GM12878 (cell line): Measurements from ENCODE around the gene ORC1. TPM values are rescaled to one million over a fixed set of nuclear protein-coding genes. Genes with fewer than 3 reads are reported as not detected.
A peak's percentile ranks its signal among the peaks of the same experiment; 100 is the strongest.

Experiments used
- BCL11A ChIP-seq: IDR thresholded peaks from 2 replicates; pipeline ENCODE4 v1.6.1; 2011; ENCODE audit warnings: low read depth, low read length
- BHLHE40 ChIP-seq, 2 experiments: fragments of 450-650 bp in 1 of 2; IDR thresholded peaks; 2 replicates each; pipeline ENCODE4 v1.6.1; 2011 to 2017; ENCODE audit warnings: low read depth in 2 of 2, borderline replicate concordance in 1 of 2, improper control_type of control experiment in 1 of 2, low read length in 1 of 2, mild to moderate bottlenecking in 1 of 2
- CEBPZ ChIP-seq: fragments of 150-350 bp; IDR thresholded peaks from 2 replicates; pipeline ENCODE4 v1.6.1; 2016; ENCODE audit warnings: low read depth, low read length
- EGR1 ChIP-seq, 2 experiments: IDR thresholded peaks; 1 replicate in 1 of 2; 2 replicates in 1 of 2; pipeline ENCODE4 v1.6.1; 2011 to 2012; ENCODE audit warnings: low read depth in 2 of 2, low read length in 2 of 2, borderline replicate concordance in 1 of 2, mild to moderate bottlenecking in 1 of 2, moderate library complexity in 1 of 2
- MEF2A ChIP-seq: IDR thresholded peaks from 2 replicates; pipeline ENCODE4 v1.6.1; 2011; ENCODE audit warnings: low read depth, mild to moderate bottlenecking, low read length, moderate library complexity; ENCODE audit not compliant: insufficient read depth
- NR2F1 ChIP-seq: fragments of 450-650 bp; conservative IDR thresholded peaks from 2 replicates; pipeline ENCODE4 v1.6.1; 2017; ENCODE audit warnings: mild to moderate bottlenecking
- PAX5 ChIP-seq: IDR thresholded peaks from 2 replicates; pipeline ENCODE4 v1.6.1; 2011; ENCODE audit warnings: low read depth, low read length, borderline replicate concordance
- PML ChIP-seq: IDR thresholded peaks from 2 replicates; pipeline ENCODE4 v1.6.1; 2012; ENCODE audit warnings: low read length, inconsistent platforms
- RAD51 ChIP-seq: fragments of 450-650 bp; IDR thresholded peaks from 2 replicates; pipeline ENCODE4 v1.6.1; 2016; ENCODE audit warnings: moderate library complexity, mild to moderate bottlenecking, inconsistent platforms
- RBBP5 ChIP-seq: fragments of 200-600 bp; sonication (generic); conservative IDR thresholded peaks from 2 replicates; pipeline ENCODE4 v1.6.1; 2016
- SMC3 ChIP-seq: IDR thresholded peaks from 2 replicates; pipeline ENCODE4 v1.6.1; 2011; ENCODE audit warnings: low read length, improper control_type of control experiment, borderline replicate concordance
- SPI1 ChIP-seq: IDR thresholded peaks from 2 replicates; pipeline ENCODE4 v1.6.1; 2011; ENCODE audit warnings: low read depth, mild to moderate bottlenecking, low read length, moderate library complexity, borderline replicate concordance; ENCODE audit not compliant: insufficient read depth
- SUPT20H ChIP-seq: IDR thresholded peaks from 2 replicates; pipeline ENCODE4 v1.6.1; 2011; ENCODE audit warnings: low read depth, mild to moderate bottlenecking, low read length, moderate library complexity, borderline replicate concordance; ENCODE audit not compliant: control insufficient read depth
- TAF1 ChIP-seq: IDR thresholded peaks from 2 replicates; pipeline ENCODE4 v1.6.1; 2011; ENCODE audit warnings: mild to moderate bottlenecking, low read depth, low read length, borderline replicate concordance
- TARDBP ChIP-seq: IDR thresholded peaks from 2 replicates; pipeline ENCODE4 v1.6.1; 2016; ENCODE audit warnings: borderline replicate concordance
- polyA plus RNA-seq, 11 experiments: library from polyadenylated mRNA; depleted of rRNA in 4 of 11; unstranded in 6 of 11; stranded (reverse) in 5 of 11; fragments of >200 nt; fragmentation: Nextera tagmentation in 4 of 11; fragmentation: Illumina TruSeq in 1 of 11; extraction: Ambion mirVana in 4 of 11; extraction: Trizol in 1 of 11; gene quantifications; 1 replicate in 1 of 11; 2 replicates in 10 of 11; pipeline versions ENCODE4 v1.2.1 to v1.2.3, GENCODE V29; 2011 to 2016; ENCODE audit warnings: inconsistent platforms in 2 of 11, missing spikeins in 2 of 11, low read depth in 1 of 11
- total RNA-seq, 4 experiments: library from RNA; depleted of rRNA in 3 of 4; stranded (reverse); fragments of >200 nt in 3 of 4; fragmentation: Illumina TruSeq in 1 of 4; extraction: Trizol in 1 of 4; gene quantifications; 2 replicates each; pipeline versions ENCODE4 v1.2.1 to v1.2.3, GENCODE V29; 2013 to 2021
- TF ChIP-seq, protein P1 (sequence below): IDR thresholded peaks from 2 replicates; pipeline ENCODE4 v1.6.1; 2011; ENCODE audit warnings: borderline replicate concordance, low read depth, mild to moderate bottlenecking, moderate library complexity, mixed read lengths, low read length; ENCODE audit not compliant: insufficient read depth; ENCODE audit errors: extremely low read length
- TF ChIP-seq, protein P2 (sequence below): IDR thresholded peaks from 2 replicates; pipeline ENCODE4 v1.6.1; 2011; ENCODE audit warnings: borderline replicate concordance, low read depth, mild to moderate bottlenecking, moderate library complexity, low read length; ENCODE audit not compliant: insufficient read depth, poor library complexity, severe bottlenecking
- TF ChIP-seq, protein P3 (sequence below), 3 experiments: IDR thresholded peaks in 2 of 3; conservative IDR thresholded peaks in 1 of 3; 2 replicates each; pipeline ENCODE4 v1.5.1; 2011; ENCODE audit warnings: low read depth in 3 of 3, low read length in 3 of 3, mild to moderate bottlenecking in 3 of 3, control low read depth in 2 of 3, moderate library complexity in 2 of 3, inconsistent platforms in 1 of 3, mixed read lengths in 1 of 3; ENCODE audit not compliant: control insufficient read depth in 2 of 3, insufficient read depth in 1 of 3; ENCODE audit errors: extremely low read depth in 1 of 3

Gene ORC1
- total and polyA plus RNA-seq, 10 of the 15 experiments (the other 5 are each of a cell fraction or from before 2014, with no cell fraction given) = 7.7 to 34.6 (median 28.7) TPM

- TF ChIP-seq RBBP5 = no peak
- TF ChIP-seq MEF2A = no peak
- no peak for TF ChIP-seq TARDBP
- no peak for TF ChIP-seq BCL11A
- no peak for TF ChIP-seq PML
- no peak for TF ChIP-seq NR2F1
- TF ChIP-seq SUPT20H = no peak
- TF ChIP-seq SMC3 = no peak; the same call in 1 of the 2 replicates
- TF ChIP-seq SPI1 = no peak
- TF ChIP-seq, protein P1, sequence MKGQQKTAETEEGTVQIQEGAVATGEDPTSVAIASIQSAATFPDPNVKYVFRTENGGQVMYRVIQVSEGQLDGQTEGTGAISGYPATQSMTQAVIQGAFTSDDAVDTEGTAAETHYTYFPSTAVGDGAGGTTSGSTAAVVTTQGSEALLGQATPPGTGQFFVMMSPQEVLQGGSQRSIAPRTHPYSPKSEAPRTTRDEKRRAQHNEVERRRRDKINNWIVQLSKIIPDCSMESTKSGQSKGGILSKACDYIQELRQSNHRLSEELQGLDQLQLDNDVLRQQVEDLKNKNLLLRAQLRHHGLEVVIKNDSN = no peak
- TF ChIP-seq RAD51 = no peak
- TF ChIP-seq TAF1 = no peak
- no peak for TF ChIP-seq PAX5
- no peak for TF ChIP-seq EGR1 (IDR thresholded peaks at IDR 0.05; ENCODE audit: borderline replicate concordance in 1 of 2, low read depth in 2 of 2, low read length in 2 of 2)
- TF ChIP-seq, protein P2, sequence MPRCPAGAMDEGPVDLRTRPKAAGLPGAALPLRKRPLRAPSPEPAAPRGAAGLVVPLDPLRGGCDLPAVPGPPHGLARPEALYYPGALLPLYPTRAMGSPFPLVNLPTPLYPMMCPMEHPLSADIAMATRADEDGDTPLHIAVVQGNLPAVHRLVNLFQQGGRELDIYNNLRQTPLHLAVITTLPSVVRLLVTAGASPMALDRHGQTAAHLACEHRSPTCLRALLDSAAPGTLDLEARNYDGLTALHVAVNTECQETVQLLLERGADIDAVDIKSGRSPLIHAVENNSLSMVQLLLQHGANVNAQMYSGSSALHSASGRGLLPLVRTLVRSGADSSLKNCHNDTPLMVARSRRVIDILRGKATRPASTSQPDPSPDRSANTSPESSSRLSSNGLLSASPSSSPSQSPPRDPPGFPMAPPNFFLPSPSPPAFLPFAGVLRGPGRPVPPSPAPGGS = no peak
- TF ChIP-seq, protein P3, sequence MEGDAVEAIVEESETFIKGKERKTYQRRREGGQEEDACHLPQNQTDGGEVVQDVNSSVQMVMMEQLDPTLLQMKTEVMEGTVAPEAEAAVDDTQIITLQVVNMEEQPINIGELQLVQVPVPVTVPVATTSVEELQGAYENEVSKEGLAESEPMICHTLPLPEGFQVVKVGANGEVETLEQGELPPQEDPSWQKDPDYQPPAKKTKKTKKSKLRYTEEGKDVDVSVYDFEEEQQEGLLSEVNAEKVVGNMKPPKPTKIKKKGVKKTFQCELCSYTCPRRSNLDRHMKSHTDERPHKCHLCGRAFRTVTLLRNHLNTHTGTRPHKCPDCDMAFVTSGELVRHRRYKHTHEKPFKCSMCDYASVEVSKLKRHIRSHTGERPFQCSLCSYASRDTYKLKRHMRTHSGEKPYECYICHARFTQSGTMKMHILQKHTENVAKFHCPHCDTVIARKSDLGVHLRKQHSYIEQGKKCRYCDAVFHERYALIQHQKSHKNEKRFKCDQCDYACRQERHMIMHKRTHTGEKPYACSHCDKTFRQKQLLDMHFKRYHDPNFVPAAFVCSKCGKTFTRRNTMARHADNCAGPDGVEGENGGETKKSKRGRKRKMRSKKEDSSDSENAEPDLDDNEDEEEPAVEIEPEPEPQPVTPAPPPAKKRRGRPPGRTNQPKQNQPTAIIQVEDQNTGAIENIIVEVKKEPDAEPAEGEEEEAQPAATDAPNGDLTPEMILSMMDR (IDR thresholded peaks at IDR 0.05 in 2 of 3, conservative IDR thresholded peaks at IDR 0.05 in 1 of 3; ENCODE audit: control insufficient read depth in 2 of 3, extremely low read depth in 1 of 3, insufficient read depth in 1 of 3, low read depth in 3 of 3, low read length in 3 of 3) = peak in 1 of 3 experiments; percentile 31; a peak in 3 of 6 replicates
- no peak for TF ChIP-seq BHLHE40 (IDR thresholded peaks at IDR 0.05; ENCODE audit: borderline replicate concordance in 1 of 2, low read depth in 2 of 2, low read length in 1 of 2)
- TF ChIP-seq CEBPZ = no peak
Measured at GRCh38 chr1:52368383-52369172, 35.6 kb downstream of the ORC1 start (continued).
